Panc1 (cell line): ENCODE results near the gene ZNF470. TPM values are rescaled to one million over a fixed set of nuclear protein-coding genes. Genes with fewer than 3 reads are reported as not detected.

Experiments used
- ATAC-seq: fragments of 200-7000 bp; cut with Tn5 transposase; 2 replicates; pipeline ENCODE4 v1.9.1; 2020; ENCODE audit warnings: mild to moderate bottlenecking, moderate library complexity
- BruUV-seq: library from RNA; stranded (reverse); fragments of 400-500 nt; replicated peaks from 2 replicates; lab custom pipeline; 2021; lab: Mats Ljungman, UMichigan
- CTCF ChIA-PET: fragments of 300-600 bp; sonication (Branson Sonifier 250); formaldehyde crosslinking; loops from one replicate; lab custom pipeline; 2022; ENCODE audit warnings: antibody characterized with exemption; lab: Charles Lee
- POLR2A ChIA-PET: fragments of 300-600 bp; sonication (Branson Sonifier 250); formaldehyde crosslinking; loops from one replicate; lab custom pipeline; 2022; ENCODE audit warnings: antibody characterized with exemption; lab: Charles Lee
- DNase-seq: peaks from one replicate; pipeline ENCODE4 v3.0.0-alpha.2; 2010; ENCODE audit warnings: low read depth, low spot score
- H3K27ac ChIP-seq: 2 replicates; pipeline ENCODE4 v1.5.1; 2011; ENCODE audit warnings: mild to moderate bottlenecking, low read length, inconsistent platforms
- H3K27me3 ChIP-seq: fragments of 200-500 bp; sonication (Bioruptor generic); 2 replicates; pipeline ENCODE4 v1.6.0; 2014; ENCODE audit warnings: low read length, inconsistent platforms; ENCODE audit not compliant: control insufficient read depth, insufficient read depth
- H3K36me3 ChIP-seq: fragments of 200-500 bp; sonication (Bioruptor generic); 2 replicates; pipeline ENCODE4 v1.5.1; 2014; ENCODE audit warnings: inconsistent platforms, mild to moderate bottlenecking, low read length, moderate library complexity; ENCODE audit not compliant: control insufficient read depth, insufficient read depth
- H3K4me1 ChIP-seq: 2 replicates; pipeline ENCODE4 v1.5.1; 2011; ENCODE audit warnings: inconsistent platforms, mild to moderate bottlenecking, low read length, moderate library complexity; ENCODE audit not compliant: control insufficient read depth, insufficient read depth
- H3K4me3 ChIP-seq, 2 experiments: 2 replicates each; pipeline ENCODE4 v1.5.1; 2011 to 2012; ENCODE audit warnings: low read depth in 2 of 2, low read length in 2 of 2, mild to moderate bottlenecking in 2 of 2, inconsistent platforms in 1 of 2, moderate library complexity in 1 of 2
- H3K9me3 ChIP-seq: fragments of 200-500 bp; sonication (Bioruptor generic); 2 replicates; pipeline ENCODE4 v1.5.1; 2014; ENCODE audit warnings: low read depth, mild to moderate bottlenecking, inconsistent platforms, low read length, moderate library complexity; ENCODE audit not compliant: control insufficient read depth, insufficient read depth
- POLR2AphosphoS5 ChIP-seq: IDR thresholded peaks from 2 replicates; pipeline ENCODE4 v1.6.1; 2012; ENCODE audit warnings: mild to moderate bottlenecking, low read depth, low read length, moderate library complexity
- SIN3A ChIP-seq: IDR thresholded peaks from 2 replicates; pipeline ENCODE4 v1.6.1; 2012; ENCODE audit warnings: low read depth, mild to moderate bottlenecking, low read length, moderate library complexity, borderline replicate concordance; ENCODE audit not compliant: insufficient read depth
- TCF7L2 ChIP-seq: IDR thresholded peaks from 2 replicates; pipeline ENCODE4 v1.6.1; 2011; ENCODE audit warnings: mild to moderate bottlenecking, low read depth, low read length, inconsistent platforms
- in situ Hi-C: cut with HindIII; loops from 2 replicates; pipeline ENCODE4 v1.10.0; 2016; ENCODE audit warnings: low sequenced_read_pairs, low pct_unique_long_range_greater_than_20kb
- intact Hi-C: fragments of 100-400 bp; cut with micrococcal nuclease; formaldehyde crosslinking; loops from one replicate; pipeline ENCODE4 v1.10.0; 2022; ENCODE audit not compliant: unreplicated experiment
- total RNA-seq: library from RNA; stranded (reverse); gene quantifications from one replicate; pipeline ENCODE4 v1.2.1, GENCODE V29; 2021; ENCODE audit not compliant: unreplicated experiment
- TF ChIP-seq, protein P1 (sequence below): fragments of 450-650 bp; IDR thresholded peaks from 2 replicates; pipeline ENCODE4 v1.5.1; 2017; ENCODE audit warnings: mild to moderate bottlenecking
- TF ChIP-seq, protein P2 (sequence below), 2 experiments: IDR thresholded peaks; 2 replicates each; pipeline ENCODE4 v1.6.1; 2011 to 2012; ENCODE audit warnings: low read depth in 2 of 2, control low read depth in 1 of 2, low read length in 1 of 2, mild to moderate bottlenecking in 1 of 2, moderate library complexity in 1 of 2; ENCODE audit not compliant: insufficient read depth in 1 of 2

Gene ZNF470
- total RNA-seq, 1 experiment from 2014 or later = not detected

DNA sequence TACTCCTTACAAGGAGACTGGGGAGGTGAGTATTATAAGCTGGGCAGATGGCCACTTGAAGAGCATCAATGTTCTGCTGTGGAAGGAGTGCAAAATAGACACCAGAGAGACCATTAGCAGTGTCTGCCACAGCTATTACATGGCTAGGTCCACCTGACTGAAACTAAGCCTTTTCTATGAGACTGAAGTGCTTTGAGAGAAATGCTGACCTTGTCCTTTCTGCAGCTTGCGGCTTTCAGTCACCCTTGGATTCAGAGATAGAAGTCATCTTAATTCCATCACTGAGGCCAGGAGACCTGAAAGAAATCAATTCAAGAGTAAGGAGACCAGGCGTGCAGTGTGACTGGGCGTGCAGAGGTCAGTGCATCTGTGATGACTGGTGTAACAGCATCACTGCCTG lies 29.8 kb upstream of the ZNF470 start:
- H3K4me3 ChIP-seq = no peak overlapping the region
- no peaks in the 10 kb centered on the region for H3K4me1 ChIP-seq
- CTCF ChIA-PET = no interaction called here
- no peak overlapping the region for H3K27ac ChIP-seq
- no peak for ATAC-seq
- no TSS peak for BruUV-seq
- no peak for DNase-seq
- in situ Hi-C loops = no loop called here
- H3K36me3 ChIP-seq = no peaks in the 10 kb centered on the region
- intact Hi-C loops = no loop called here
- no peaks in the 10 kb centered on the region for H3K27me3 ChIP-seq
- POLR2A ChIA-PET = no interaction called here
- H3K9me3 ChIP-seq = peaks cover 27% of the 10 kb centered on the region
- TF ChIP-seq TCF7L2 (no peak), SIN3A (no peak), POLR2AphosphoS5 (no peak)
- TF ChIP-seq, protein P1, sequence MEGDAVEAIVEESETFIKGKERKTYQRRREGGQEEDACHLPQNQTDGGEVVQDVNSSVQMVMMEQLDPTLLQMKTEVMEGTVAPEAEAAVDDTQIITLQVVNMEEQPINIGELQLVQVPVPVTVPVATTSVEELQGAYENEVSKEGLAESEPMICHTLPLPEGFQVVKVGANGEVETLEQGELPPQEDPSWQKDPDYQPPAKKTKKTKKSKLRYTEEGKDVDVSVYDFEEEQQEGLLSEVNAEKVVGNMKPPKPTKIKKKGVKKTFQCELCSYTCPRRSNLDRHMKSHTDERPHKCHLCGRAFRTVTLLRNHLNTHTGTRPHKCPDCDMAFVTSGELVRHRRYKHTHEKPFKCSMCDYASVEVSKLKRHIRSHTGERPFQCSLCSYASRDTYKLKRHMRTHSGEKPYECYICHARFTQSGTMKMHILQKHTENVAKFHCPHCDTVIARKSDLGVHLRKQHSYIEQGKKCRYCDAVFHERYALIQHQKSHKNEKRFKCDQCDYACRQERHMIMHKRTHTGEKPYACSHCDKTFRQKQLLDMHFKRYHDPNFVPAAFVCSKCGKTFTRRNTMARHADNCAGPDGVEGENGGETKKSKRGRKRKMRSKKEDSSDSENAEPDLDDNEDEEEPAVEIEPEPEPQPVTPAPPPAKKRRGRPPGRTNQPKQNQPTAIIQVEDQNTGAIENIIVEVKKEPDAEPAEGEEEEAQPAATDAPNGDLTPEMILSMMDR = no peak
- TF ChIP-seq, protein P2, sequence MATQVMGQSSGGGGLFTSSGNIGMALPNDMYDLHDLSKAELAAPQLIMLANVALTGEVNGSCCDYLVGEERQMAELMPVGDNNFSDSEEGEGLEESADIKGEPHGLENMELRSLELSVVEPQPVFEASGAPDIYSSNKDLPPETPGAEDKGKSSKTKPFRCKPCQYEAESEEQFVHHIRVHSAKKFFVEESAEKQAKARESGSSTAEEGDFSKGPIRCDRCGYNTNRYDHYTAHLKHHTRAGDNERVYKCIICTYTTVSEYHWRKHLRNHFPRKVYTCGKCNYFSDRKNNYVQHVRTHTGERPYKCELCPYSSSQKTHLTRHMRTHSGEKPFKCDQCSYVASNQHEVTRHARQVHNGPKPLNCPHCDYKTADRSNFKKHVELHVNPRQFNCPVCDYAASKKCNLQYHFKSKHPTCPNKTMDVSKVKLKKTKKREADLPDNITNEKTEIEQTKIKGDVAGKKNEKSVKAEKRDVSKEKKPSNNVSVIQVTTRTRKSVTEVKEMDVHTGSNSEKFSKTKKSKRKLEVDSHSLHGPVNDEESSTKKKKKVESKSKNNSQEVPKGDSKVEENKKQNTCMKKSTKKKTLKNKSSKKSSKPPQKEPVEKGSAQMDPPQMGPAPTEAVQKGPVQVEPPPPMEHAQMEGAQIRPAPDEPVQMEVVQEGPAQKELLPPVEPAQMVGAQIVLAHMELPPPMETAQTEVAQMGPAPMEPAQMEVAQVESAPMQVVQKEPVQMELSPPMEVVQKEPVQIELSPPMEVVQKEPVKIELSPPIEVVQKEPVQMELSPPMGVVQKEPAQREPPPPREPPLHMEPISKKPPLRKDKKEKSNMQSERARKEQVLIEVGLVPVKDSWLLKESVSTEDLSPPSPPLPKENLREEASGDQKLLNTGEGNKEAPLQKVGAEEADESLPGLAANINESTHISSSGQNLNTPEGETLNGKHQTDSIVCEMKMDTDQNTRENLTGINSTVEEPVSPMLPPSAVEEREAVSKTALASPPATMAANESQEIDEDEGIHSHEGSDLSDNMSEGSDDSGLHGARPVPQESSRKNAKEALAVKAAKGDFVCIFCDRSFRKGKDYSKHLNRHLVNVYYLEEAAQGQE (IDR thresholded peaks at IDR 0.05; ENCODE audit: insufficient read depth in 1 of 2, low read depth in 2 of 2, low read length in 1 of 2) = no peak

DNA sequence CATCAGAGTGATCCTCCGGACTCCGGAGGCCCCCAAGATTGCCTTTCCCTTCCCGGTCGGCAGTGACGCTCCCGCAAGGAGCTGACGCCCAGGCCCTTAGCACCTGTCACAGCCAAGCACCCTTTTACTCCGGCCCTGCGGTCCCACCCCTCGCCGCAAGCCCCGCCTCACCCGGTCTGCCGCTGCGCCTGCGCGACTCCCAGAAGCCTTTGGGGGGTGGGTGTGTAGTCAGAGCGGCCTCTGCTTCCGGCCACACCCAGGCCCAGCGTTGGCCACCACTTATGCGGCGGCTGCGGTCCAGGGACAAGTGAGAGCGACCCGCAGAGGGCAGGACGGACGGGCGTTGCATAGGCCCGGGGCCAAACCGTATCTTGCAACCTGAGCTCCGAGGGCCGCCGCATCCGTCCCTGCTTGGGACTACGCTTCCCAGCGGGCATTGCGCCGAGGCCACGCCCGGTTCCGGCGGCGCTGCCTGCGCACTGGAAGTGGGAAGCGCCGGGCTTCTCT lies 29.0 kb upstream of the ZNF470 start:
- peak overlapping the region in 1 of 2 experiments; percentile 29; a peak in 1 of 4 replicates for H3K4me3 ChIP-seq
- intact Hi-C loops (no loop called here), in situ Hi-C loops (no loop called here)
- no TSS peak for BruUV-seq
- no peaks in the 10 kb centered on the region for H3K4me1 ChIP-seq
- no peaks in the 10 kb centered on the region for H3K27me3 ChIP-seq
- ATAC-seq = no peak
- H3K27ac ChIP-seq = no peak overlapping the region
- CTCF ChIA-PET = no interaction called here
- H3K9me3 ChIP-seq = peaks cover 27% of the 10 kb centered on the region
- POLR2A ChIA-PET = no interaction called here
- no peak for DNase-seq
- no peak for TF ChIP-seq SIN3A
- TF ChIP-seq, protein P2 (IDR thresholded peaks at IDR 0.05; ENCODE audit: insufficient read depth in 1 of 2, low read depth in 2 of 2, low read length in 1 of 2) = no peak
- TF ChIP-seq, protein P1 = no peak
- no peak for TF ChIP-seq TCF7L2
- TF ChIP-seq POLR2AphosphoS5 = no peak
- H3K36me3 ChIP-seq = no peaks in the 10 kb centered on the region
